Measurements from ENCODE around the gene TRAF3IP1.

GRCh38 chr2:238286095-238286494 lies 34.2 kb upstream of the TRAF3IP1 start:
- TF ChIP-seq CTCF (IDR thresholded peaks at IDR 0.05) (no peak), POLR2A (IDR thresholded peaks at IDR 0.05) (no peak), EP300 (IDR thresholded peaks at IDR 0.05) (no peak)
